ENCODE data around the gene PTOV1. TPM values are rescaled to one million over a fixed set of nuclear protein-coding genes. Genes with fewer than 3 reads are reported as not detected.

The PTOV1 gene
- total and polyA plus RNA-seq, 12 donors = 67.8 to 220 (median 91.4) TPM

DNA sequence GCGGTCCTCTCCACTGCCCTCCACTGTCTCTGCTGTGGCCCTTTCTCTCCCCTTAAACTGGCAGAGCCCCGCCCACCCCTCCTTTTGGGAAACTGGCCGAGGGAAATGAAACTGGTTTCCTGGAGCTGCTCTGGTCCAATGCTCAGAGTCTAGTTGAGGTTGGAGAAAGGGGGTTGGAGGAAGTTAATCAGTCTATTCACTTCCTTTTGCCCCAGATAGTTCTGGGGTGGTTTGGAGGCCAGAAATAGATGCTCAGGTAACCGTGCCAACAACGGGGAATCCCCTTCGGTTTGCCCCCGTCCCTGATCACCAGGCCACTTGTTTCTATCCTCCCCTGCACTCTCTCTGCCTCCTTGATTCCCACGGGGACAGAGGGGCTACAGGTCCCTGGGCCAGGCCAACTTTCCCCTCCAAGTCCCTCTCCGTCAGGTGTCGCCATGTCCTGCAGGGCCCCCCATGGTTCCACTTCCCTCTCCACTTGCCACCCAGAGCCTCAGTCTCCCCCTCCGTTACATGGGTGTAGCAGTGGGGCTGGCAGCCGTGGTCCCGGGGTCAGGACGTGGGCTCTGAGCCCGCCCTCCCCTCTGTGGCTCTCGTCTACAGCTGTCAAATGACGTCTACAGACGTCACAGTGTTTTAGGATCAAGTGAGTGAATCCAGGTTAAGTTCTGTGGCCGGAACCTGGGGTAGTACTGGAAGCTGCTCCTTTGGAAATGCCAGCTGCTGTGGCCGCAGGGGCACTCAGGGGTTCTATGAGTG is 46.1 kb downstream of the PTOV1 start, which contains the start of gene IL4I1:
Gene IL4I1, minus strand, starts transcription at position 25 of the 759 bp plus-strand sequence. CDS start 727 bp downstream, outside the sequence.
- DNase-seq = no peak
- H3K27me3 ChIP-seq = peaks cover 0 to 3% (median 0%) of the 10 kb centered on the region in 7 donors
- H3K27ac ChIP-seq = peak within 1 kb of the TSS in 7 of 10 donors; percentile 30 to 86 (median 56)
- H3K4me3 ChIP-seq = peak within 1 kb of the TSS in 4 of 10 donors; percentile 1 to 36 (median 6)
- H3K4me1 ChIP-seq = peaks cover 0 to 28% (median 10%) of the 10 kb centered on the region in 9 donors
- WGBS, 2 donors = 41 to 42% methylated on average over 19 to 20 of the region's 20 CpGs
- no peaks in the 10 kb centered on the region for H3K36me3 ChIP-seq
- intact Hi-C loops (cut with DNase I) = no loop called here
- ATAC-seq = peak in 7 of 8 donors; percentile 20 to 60 (median 51)
- H3K9me3 ChIP-seq = no peaks in the 10 kb centered on the region
- TF ChIP-seq, protein P1, sequence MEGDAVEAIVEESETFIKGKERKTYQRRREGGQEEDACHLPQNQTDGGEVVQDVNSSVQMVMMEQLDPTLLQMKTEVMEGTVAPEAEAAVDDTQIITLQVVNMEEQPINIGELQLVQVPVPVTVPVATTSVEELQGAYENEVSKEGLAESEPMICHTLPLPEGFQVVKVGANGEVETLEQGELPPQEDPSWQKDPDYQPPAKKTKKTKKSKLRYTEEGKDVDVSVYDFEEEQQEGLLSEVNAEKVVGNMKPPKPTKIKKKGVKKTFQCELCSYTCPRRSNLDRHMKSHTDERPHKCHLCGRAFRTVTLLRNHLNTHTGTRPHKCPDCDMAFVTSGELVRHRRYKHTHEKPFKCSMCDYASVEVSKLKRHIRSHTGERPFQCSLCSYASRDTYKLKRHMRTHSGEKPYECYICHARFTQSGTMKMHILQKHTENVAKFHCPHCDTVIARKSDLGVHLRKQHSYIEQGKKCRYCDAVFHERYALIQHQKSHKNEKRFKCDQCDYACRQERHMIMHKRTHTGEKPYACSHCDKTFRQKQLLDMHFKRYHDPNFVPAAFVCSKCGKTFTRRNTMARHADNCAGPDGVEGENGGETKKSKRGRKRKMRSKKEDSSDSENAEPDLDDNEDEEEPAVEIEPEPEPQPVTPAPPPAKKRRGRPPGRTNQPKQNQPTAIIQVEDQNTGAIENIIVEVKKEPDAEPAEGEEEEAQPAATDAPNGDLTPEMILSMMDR (IDR thresholded peaks at IDR 0.05) = no peak

DNA sequence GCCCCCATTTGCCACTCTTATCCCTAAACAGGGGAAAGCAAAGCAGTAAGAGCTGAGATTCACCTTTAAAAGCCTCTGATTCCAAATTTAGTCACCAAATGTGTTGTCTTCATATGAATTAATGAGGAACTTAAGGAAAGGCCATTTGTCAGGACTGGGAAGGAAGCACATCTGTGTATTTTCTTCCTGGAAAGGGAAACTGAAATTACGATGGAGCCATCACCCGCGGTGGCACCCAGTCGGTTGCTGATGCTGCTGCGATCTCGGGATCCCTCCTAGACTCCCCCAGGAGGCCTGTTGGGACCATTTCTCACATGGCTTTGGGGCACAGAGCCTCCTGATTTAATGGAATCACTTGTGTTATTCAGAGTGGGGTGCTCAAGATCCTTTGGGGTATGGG is 53.2 kb downstream of the PTOV1 start:
- peaks cover 0 to 34% (median 12%) of the 10 kb centered on the region in 9 donors for H3K36me3 ChIP-seq
- intact Hi-C loops (cut with DNase I) = no loop called here
- peak overlapping the region in 1 of 10 donors; percentile 64 for H3K27ac ChIP-seq
- H3K27me3 ChIP-seq = no peaks in the 10 kb centered on the region
- no peak overlapping the region for H3K4me3 ChIP-seq
- no peaks in the 10 kb centered on the region for H3K9me3 ChIP-seq
- TF ChIP-seq, protein P1 (IDR thresholded peaks at IDR 0.05) = no peak
- ATAC-seq (no peak), DNase-seq (no peak)
- peaks cover 0 to 10% (median 0%) of the 10 kb centered on the region in 9 donors for H3K4me1 ChIP-seq
- WGBS, 2 donors = 47 to 58% methylated on average over 6 of the region's 6 CpGs

DNA sequence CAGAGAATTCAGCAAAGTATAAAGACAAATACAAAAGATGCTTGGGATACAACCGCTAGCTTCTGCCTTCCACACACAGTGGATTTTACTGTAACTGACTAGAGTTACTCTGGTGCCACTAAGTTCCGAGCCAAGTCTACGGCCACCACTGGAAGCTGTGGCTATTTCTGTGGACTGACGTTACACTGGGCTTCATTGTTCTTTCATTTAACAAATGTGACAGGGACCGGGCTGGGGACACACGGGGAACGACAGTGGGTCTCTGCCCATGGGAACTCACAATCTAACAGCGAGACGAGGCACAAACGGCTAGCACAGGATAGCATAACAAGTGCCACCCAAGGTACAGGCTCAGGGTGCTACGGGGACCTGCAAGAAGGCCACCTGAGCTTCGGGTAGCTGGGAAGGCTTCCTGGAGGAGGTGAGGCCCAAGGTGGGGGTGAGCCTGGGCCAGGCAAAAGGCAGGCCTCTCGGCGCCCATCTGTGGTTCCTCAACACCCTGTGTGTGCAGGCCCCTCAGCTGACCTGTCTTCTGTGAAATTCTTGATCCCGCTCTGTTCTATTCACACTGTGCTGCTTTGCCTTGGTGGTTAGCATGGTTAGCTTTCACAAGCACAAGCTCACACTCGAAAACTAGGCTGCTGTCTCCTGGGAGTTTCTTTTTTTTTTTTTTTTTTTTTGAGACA is 56.1 kb downstream of the PTOV1 start:
- Histone ChIP-seq H3K4me3 (no peak overlapping the region), H3K9me3 (no peaks in the 10 kb centered on the region), H3K4me1 (peaks cover 0 to 29% (median 8%) of the 10 kb centered on the region in 9 donors), H3K27me3 (no peaks in the 10 kb centered on the region), H3K36me3 (peaks cover 0 to 51% (median 12%) of the 10 kb centered on the region in 9 donors), H3K27ac (no peak overlapping the region)
- TF ChIP-seq, protein P1 (IDR thresholded peaks at IDR 0.05) = no peak
- 86 to 91% methylated on average over 16 of the region's 16 CpGs for WGBS, 2 donors
- intact Hi-C loops (cut with DNase I) = no loop called here
- ATAC-seq (no peak), DNase-seq (no peak)

DNA sequence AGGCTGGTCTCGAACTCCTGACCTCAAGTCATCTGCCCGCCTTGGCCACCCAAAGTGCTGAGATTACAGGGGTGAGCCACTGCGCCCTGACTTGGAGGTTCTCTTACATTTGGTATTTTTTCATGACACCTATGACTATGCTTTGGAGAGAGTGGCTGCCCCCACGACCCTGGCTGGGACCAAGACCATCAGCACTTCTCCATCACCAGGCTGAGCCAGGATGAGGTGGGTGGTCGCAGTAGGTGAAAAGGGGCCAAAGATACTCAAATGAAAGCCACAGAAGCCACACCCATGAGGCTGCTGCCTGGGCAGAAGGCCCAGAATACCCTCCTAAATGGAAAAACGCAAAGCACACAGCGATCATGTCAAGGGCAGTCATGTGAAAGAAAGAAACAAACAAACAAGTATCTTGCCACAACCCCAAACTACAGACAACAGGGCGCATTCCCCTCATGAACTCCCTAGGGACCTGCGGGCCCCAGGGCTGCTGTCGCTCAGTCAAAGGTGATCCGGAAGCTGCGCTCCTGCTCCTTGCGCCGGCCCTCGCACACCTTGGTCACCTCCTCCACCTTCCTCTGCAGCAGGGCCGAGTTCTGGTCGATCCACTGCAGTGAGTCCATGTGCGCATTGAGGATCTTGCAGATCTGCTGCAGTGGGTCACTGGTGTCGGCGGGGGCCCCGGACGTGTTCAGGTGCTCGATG is 56.9 kb downstream of the PTOV1 start:
- peaks cover 0 to 37% (median 8%) of the 10 kb centered on the region in 9 donors for H3K4me1 ChIP-seq
- ATAC-seq = no peak
- TF ChIP-seq, protein P1 (IDR thresholded peaks at IDR 0.05) = no peak
- no peak overlapping the region for H3K27ac ChIP-seq
- 91 to 96% methylated on average over 23 of the region's 23 CpGs for WGBS, 2 donors
- H3K9me3 ChIP-seq = no peaks in the 10 kb centered on the region
- H3K27me3 ChIP-seq = no peaks in the 10 kb centered on the region
- H3K36me3 ChIP-seq = peaks cover 0 to 59% (median 12%) of the 10 kb centered on the region in 9 donors
- intact Hi-C loops (cut with DNase I) = no loop called here
- DNase-seq = no peak
- H3K4me3 ChIP-seq = no peak overlapping the region

Measured in heart right ventricle (tissue), 16 donors.